Germinal center (tissue), 1 donor: Measurements from ENCODE around the gene BCL11B.
"Not testable (repeated sequence)": the region's sequence is repeated elsewhere in the genome, so short reads cannot be mapped to it uniquely, and the experiment has no call there.

ENCODE experiments used
- DNase-seq: peaks from one replicate; pipeline ENCODE4 v3.0.0; 2012; ENCODE audit warnings: mixed read lengths, low spot score

Gene BCL11B

DNA sequence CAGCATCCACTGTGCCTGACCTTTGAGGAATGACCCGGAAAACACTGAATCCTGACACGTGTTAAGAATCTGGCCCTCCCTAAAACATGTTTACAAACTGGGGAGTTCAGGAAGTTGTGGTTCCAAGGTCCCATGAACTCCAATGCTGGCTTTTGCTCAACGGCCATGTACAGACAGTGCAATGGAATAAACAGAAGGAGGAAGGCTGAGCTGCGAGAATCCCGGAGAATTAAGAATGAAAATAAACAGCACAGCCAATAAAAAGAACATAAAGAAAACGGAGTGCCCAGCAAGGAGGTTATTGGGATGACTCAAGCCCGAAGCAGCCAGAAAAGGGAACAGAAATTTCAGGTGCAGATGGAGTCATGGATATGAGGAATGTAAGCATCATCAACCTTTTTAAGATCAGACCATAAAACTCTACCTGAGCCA lies 32.3 kb downstream of the BCL11B start:
- DNase-seq, result no peak

- no peak for DNase-seq
These were observed 33.8 kb downstream of the BCL11B start for GRCh38 chr14:99238216-99238615.

DNA sequence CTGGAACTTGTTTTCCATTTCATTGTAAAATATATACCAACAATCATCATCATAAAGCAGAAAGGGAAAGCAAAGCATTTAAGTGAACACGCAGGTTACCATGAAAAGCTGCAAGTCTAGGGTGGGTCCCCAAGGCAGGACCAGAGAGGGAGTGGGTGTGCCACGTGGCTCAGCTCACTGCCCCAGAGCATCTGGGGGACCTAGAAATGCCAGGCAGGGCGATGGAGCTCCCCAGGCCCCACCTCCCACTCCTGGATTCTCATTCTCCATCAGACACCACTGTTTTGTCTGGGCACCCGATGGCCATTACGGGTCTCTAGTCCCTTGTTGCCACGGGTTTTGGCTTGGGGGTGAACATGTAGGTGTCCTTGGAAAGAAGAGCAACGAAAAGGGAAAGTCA lies 34.7 kb downstream of the BCL11B start:
- DNase-seq, result no peak

DNA sequence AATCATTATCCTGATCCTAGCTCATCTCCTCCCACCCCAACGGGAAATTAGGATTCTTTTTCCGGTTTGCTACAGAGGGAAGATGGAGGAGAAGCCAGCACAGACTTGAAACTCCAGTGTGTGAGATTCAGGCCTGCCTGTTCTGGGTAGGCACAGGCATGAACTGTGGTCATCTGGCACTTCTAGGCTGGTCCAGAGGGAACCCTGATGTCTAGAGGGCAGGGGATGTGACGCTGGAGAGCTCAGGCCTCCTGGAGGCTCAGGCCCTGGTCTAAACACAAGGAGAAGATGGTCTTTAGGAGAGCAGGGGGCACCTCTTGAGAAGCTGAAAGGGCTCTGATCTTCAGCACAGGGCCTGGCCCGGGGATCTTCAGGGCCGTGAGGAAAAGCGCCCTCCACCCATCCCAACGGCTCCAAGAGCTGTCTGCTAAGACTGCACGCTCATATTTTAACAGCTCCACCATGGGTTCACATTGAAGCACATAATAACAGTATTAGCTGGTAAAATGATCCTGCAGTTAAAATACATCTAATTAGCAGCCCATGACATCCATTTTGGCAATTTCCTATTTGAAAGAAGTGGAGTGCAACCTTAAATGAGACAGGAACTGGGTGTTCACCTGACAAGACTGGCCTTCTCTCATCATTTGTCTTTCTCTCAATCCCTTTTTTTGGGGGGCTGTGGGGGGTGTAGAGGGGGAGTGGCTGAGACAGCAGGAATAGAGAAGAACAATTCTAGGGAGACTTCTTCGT lies 35.4 kb downstream of the BCL11B start:
- DNase-seq, result no peak

GRCh38 chr14:99235582-99236320 lies 36.2 kb downstream of the BCL11B start:
- DNase-seq, result no peak

DNA sequence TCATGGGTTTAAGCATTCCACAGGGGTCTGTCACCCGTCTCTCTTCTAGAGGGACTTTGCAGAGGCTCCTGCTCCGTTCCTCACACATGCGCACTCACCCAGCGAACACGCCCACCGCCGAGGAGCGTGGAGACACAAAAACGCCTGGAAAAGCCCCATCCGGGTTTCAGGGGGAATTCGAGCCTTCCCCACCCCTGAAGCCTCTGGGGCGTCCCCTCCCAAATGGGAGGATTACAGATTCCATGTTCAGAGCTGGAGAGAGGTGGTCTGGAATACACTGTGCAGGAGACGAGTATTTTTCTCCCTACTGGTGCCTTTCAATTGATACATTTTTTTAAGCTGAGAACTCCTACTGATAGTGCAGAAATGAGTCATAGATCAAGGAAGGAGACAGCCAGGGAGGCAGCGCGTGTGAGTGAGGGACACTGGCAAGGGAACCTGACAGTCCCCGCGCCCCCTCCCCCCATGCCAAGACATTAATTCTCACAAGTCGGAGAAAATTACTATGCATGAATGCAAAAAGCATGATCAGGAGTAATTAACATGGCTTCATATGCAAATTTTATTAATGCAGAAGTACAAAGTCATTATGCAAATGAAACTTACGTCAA lies 36.9 kb downstream of the BCL11B start:
- no peak for DNase-seq

GRCh38 chr14:99234355-99234754 lies 37.6 kb downstream of the BCL11B start:
- DNase-seq, result no peak

DNA sequence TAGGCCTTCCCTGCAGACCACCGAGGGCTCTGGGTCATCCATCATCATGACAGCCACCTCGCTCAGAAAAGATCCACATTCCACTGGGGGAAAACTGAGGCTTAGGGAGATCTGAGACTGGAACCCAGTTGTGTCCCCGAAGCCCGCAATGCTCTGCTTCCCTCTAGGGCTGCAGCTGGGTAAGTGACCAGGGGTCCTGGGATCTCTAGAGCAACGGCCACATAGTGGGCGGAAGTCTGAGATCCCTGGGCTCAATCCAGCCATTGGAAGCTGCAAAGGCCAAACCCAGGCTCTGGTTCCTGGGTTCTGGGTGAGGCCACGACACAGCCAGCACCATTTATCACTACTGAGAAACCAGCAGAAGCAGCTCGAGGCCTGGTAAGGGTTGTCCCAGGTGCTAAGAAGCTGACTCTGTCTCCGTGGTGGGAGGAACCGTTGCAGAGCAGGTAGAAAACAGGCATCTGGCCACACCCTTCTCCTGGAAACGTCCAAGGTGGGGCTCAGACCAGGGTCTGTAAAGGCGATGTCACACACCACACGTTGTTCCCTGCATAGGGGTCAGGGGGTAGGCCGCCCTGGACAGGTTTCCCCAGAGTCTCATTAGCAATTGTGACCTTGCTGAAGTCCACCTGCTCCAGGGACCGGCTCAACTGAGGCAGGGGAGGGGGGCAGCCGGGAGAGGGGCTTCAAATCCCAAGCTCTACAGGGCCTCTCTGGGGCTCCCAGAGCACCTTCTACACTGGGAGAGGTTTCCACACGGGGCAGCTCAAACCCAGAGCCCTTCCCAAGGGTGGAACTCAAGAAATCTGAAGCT lies 38.6 kb downstream of the BCL11B start:
- no peak for DNase-seq

GRCh38 chr14:99232714-99233214 lies 39.2 kb downstream of the BCL11B start:
- DNase-seq, result no peak

GRCh38 chr14:99231850-99232713 lies 39.9 kb downstream of the BCL11B start:
- no peak for DNase-seq

GRCh38 chr14:99231161-99231849 lies 40.7 kb downstream of the BCL11B start:
- no peak for DNase-seq

GRCh38 chr14:99230208-99231151 lies 41.5 kb downstream of the BCL11B start:
- no peak for DNase-seq

- DNase-seq, result no peak
These were observed 42.3 kb downstream of the BCL11B start for GRCh38 chr14:99229654-99230207.

DNA sequence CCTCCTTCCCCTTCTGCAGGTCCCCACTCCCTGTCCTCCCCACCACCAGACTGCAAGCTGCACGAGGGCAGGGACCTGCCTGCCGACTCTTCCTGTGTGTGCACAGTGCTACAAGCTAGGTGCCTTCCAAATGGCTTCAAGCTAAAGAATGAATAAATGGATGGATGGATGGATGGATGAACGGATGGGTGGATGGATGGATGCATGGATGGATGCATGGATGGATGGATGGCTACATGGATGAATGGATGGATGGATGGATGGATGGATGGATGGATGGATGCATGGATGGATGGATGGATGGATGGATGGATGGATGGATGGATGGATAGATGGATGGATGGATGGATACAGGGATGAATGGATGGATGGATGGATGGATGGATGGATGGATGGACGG lies 43.2 kb downstream of the BCL11B start:
- DNase-seq, result not testable (repeated sequence)

DNA sequence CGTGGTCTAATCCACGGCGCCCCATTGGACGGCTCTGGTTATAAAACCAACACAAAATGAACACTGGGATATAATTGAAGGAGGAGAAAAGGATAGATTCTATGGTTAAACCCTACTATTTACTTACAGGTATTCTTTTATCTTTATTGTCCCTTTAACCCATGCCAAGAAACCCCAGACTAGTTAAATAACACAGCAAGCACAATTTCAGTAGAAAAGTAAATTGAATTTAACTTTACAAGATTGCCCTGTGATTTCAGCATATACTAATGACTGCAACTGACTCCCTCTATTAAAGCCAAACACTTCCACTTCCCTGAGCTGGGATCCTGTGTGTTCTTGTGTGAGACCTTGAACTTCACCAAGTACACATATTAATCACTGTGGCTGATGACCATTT lies 45.3 kb downstream of the BCL11B start:
- DNase-seq, result no peak

DNA sequence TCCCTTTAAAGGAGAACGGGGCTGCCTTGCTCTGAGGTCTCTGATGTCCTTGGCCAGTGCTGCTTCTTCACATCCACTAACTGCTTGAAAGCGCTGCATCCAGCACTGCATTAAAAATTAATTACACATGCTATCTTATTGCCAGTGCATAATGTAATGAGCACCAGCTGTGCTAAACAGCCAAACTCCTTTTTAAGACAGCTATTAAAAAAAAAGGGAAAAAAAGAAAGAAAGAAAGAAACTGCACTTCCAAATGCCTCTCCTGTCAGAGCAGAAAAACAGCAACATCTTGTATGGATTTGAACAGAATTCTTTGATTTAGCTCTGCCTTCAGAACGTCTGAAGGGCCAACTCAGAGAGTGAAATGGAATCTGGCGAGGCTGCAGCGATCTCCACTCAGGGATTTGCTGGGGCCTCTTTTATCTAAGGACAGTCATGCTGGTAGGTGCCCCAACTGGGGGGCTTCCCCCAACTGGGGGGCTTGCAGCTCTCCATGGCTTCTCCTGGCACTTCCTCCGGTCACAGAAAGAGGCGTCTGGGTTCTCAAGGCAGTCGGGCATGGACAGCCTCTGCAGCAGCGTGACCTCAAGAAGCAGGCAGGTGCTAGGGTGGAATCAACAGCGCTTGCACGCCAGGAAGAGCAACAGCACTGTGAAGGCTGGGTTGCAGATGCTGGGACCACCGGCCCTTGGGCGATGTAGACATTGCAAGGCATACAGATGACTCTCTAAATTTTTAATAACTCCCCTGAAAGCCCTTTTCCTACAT lies 46.4 kb downstream of the BCL11B start:
- no peak for DNase-seq

DNA sequence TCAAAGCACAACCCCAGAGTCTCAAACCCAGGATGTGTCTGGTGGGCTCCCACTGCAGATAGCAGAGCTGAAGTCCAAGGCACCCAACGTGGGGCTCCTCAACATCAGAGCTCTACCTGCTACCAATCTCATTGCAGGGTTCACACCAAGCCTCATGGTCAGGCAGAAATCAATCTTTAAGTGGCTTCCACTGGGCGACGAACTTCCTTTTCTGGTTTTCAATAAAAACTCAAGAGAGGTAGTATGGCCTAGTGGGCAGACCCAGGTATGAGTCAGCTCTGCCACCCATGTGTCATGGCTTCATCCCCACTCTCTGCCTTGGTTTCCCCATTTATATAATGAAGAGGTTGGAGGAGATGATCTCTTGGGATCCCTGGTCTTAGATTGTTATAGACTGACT lies 47.0 kb downstream of the BCL11B start:
- DNase-seq, result no peak
